HCT116 (cell line): ENCODE results near the gene NFIB.

Experiments used
- CTCF ChIP-seq, 3 experiments: fragments of 200-600 bp in 1 of 3; sonication (generic) in 1 of 3; IDR thresholded peaks in 2 of 3; conservative IDR thresholded peaks in 1 of 3; 2 replicates each; pipeline ENCODE4 v1.5.1; 2012 to 2017; ENCODE audit warnings: low read depth in 2 of 3, low read length in 2 of 3, antibody characterized with exemption in 1 of 3, borderline replicate concordance in 1 of 3, control low read depth in 1 of 3, mild to moderate bottlenecking in 1 of 3, mixed read lengths in 1 of 3, mixed run types in 1 of 3, moderate library complexity in 1 of 3; ENCODE audit not compliant: insufficient read depth in 1 of 3
- EZH2 ChIP-seq: fragments of 200-600 bp; sonication (generic); IDR thresholded peaks from 2 replicates; pipeline ENCODE4 v1.6.1; 2017; ENCODE audit warnings: antibody characterized with exemption, mixed run types
- POLR2A ChIP-seq: IDR thresholded peaks from 2 replicates; pipeline ENCODE4 v1.7.0; 2011; ENCODE audit warnings: borderline replicate concordance; ENCODE audit not compliant: insufficient read depth, insufficient read length; ENCODE audit errors: extremely low read depth
- SRF ChIP-seq: IDR thresholded peaks from 2 replicates; pipeline ENCODE4 v1.6.1; 2012; ENCODE audit warnings: low read depth
- YY1 ChIP-seq: IDR thresholded peaks from 2 replicates; pipeline ENCODE4 v1.6.1; 2011; ENCODE audit warnings: low read length, low read depth, moderate library complexity, mild to moderate bottlenecking; ENCODE audit not compliant: insufficient replicate concordance; ENCODE audit errors: extremely low read depth
- ZNF274 ChIP-seq: fragments of 200-500 bp; sonication (Bioruptor generic); IDR thresholded peaks from 2 replicates; pipeline ENCODE4 v1.6.1; 2014; ENCODE audit warnings: mild to moderate bottlenecking, low read depth, low read length, inconsistent platforms

GRCh38 chr9:14214693-14215092 lies 99.2 kb downstream of the NFIB start:
- TF ChIP-seq EZH2, result no peak
- no peak for TF ChIP-seq CTCF (IDR thresholded peaks at IDR 0.05 in 2 of 3, conservative IDR thresholded peaks at IDR 0.05 in 1 of 3; ENCODE audit: borderline replicate concordance in 1 of 3, insufficient read depth in 1 of 3, low read depth in 2 of 3, low read length in 2 of 3)
- no peak for TF ChIP-seq YY1
- TF ChIP-seq SRF, result no peak
- no peak for TF ChIP-seq POLR2A
- TF ChIP-seq ZNF274, result no peak
